ENCODE measurements around the gene ST7L.

GRCh38 chr1:112546076-112546475 lies 72.9 kb downstream of the ST7L start:
- TF ChIP-seq, protein P1, sequence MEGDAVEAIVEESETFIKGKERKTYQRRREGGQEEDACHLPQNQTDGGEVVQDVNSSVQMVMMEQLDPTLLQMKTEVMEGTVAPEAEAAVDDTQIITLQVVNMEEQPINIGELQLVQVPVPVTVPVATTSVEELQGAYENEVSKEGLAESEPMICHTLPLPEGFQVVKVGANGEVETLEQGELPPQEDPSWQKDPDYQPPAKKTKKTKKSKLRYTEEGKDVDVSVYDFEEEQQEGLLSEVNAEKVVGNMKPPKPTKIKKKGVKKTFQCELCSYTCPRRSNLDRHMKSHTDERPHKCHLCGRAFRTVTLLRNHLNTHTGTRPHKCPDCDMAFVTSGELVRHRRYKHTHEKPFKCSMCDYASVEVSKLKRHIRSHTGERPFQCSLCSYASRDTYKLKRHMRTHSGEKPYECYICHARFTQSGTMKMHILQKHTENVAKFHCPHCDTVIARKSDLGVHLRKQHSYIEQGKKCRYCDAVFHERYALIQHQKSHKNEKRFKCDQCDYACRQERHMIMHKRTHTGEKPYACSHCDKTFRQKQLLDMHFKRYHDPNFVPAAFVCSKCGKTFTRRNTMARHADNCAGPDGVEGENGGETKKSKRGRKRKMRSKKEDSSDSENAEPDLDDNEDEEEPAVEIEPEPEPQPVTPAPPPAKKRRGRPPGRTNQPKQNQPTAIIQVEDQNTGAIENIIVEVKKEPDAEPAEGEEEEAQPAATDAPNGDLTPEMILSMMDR (IDR thresholded peaks at IDR 0.05) = no peak
- no peak for TF ChIP-seq POLR2A (IDR thresholded peaks at IDR 0.05)

All from Peyer's patch (tissue), 4 donors.